GM12892 (cell line): Measurements from ENCODE around the gene KATNB1.

Experiments used
- POLR2A ChIP-seq: IDR thresholded peaks from 2 replicates; pipeline ENCODE4 v1.6.1; 2011; ENCODE audit warnings: low read depth, low read length, control low read depth
- POLR2AphosphoS5 ChIP-seq: IDR thresholded peaks from 2 replicates; pipeline ENCODE4 v1.6.1; 2011; ENCODE audit warnings: low read depth, low read length, control low read depth
- TAF1 ChIP-seq: IDR thresholded peaks from 2 replicates; pipeline ENCODE4 v1.6.1; 2011; ENCODE audit warnings: low read depth, mild to moderate bottlenecking, control low read depth, low read length, borderline replicate concordance

- no peak for TF ChIP-seq POLR2AphosphoS5
- TF ChIP-seq POLR2A = no peak
- TF ChIP-seq TAF1 = no peak
These were observed 62.8 kb downstream of the KATNB1 start for GRCh38 chr16:57798267-57798810.
